GM12873 (cell line): Measurements from ENCODE around the gene ZBTB7C.

Experiments
- CTCF ChIP-seq: IDR thresholded peaks from 2 replicates; pipeline ENCODE4 v1.5.1; 2012; ENCODE audit warnings: low read depth, mild to moderate bottlenecking, moderate library complexity, low read length, control low read depth; ENCODE audit not compliant: insufficient read depth; ENCODE audit errors: missing control alignments

The ZBTB7C gene

GRCh38 chr18:48045744-48046143, 363.4 kb downstream of the ZBTB7C start:
- no peak for TF ChIP-seq CTCF

GRCh38 chr18:48044944-48045343, 364.2 kb downstream of the ZBTB7C start:
- no peak for TF ChIP-seq CTCF

GRCh38 chr18:48043166-48043565, 366.0 kb downstream of the ZBTB7C start:
- TF ChIP-seq CTCF, result no peak

- no peak for TF ChIP-seq CTCF
Observed at GRCh38 chr18:48042431-48042830, 366.8 kb downstream of the ZBTB7C start.

- TF ChIP-seq CTCF, result no peak
Observed at GRCh38 chr18:48040457-48041110, 368.6 kb downstream of the ZBTB7C start.

- TF ChIP-seq CTCF, result no peak
Observed at GRCh38 chr18:48039769-48040215, 369.4 kb downstream of the ZBTB7C start.

- TF ChIP-seq CTCF, result no peak
Observed at GRCh38 chr18:48038636-48039035, 370.5 kb downstream of the ZBTB7C start.
